Measurements from ENCODE around the gene DNAJC5. TPM values are rescaled to one million over a fixed set of nuclear protein-coding genes. Genes with fewer than 3 reads are reported as not detected.

DNAJC5 gene
- total RNA-seq, 1 donor from 2014 or later = 42.3 TPM

DNA sequence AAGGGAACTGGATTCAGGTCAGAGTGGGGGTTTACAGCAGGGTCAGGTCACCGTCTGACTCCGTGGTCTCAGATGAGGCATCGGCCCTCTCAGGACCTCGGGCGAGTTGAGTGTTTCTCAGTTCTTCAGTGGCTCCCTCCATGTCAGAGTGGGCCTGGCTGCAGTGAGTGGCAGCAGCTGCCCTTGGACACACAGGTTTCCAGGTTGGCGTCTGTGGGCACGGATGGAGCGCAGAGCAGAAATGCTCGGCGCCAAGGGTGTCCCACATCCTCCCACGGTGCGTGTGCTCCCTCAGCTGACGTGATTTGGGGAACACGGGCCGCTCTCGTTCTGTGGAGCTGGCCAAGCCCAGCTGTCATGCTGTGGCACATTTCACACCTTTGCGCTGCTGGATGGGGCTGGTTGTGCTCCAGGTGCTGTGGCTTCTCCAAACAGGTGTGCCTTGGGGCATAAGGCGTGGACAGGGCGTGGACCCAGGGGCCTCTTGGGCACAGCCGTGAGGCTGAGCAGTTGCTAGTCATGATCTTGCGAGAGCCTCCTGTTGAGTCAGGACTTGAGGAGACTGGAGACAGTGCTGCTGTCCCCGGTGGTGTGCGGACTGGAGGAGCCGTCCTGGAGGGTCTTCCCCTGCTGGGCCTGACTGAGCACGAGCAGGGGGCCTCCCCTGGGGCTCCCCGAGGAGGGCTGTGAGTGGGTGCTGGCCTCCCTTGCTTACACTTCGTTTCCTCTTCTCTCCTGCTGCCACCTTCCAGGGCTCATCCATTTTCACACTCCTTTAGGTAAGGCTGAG lies 9.5 kb upstream of the DNAJC5 start:
- H3K36me3 Mint-ChIP-seq (ENCODE audit: low read depth) = peaks cover 37% of the 10 kb centered on the region
- H3K27me3 Mint-ChIP-seq = no peaks in the 10 kb centered on the region
- no peaks in the 10 kb centered on the region for H3K9me3 Mint-ChIP-seq
- H3K4me3 Mint-ChIP-seq = no peak overlapping the region
- no peak for DNase-seq
- intact Hi-C loops (cut with micrococcal nuclease) = no loop called here
- H3K4me1 Mint-ChIP-seq = no peaks in the 10 kb centered on the region
- H3K27ac Mint-ChIP-seq = no peak overlapping the region

DNA sequence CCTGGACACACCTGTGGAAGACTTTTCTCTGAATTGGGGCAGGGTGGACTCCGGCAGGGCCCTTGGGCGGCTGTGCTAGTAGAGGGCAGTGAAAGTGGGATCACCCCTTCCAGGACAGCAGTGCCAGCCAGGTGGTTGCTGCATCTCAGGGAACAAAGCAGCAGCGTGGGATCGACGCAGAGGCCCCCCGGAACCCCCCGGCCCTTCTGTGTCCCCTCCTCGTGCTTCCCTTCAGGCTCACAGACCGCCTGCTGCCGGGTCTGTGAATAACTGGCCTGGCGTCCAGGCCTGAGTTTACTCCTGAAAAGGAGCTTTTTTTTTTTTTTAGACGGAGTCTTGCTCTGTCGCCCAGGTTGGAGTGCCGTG lies 8.9 kb upstream of the DNAJC5 start:
- Mint-ChIP-seq H3K36me3 (ENCODE audit: low read depth) (peaks cover 41% of the 10 kb centered on the region), H3K4me3 (no peak overlapping the region), H3K4me1 (no peaks in the 10 kb centered on the region), H3K9me3 (no peaks in the 10 kb centered on the region), H3K27ac (no peak overlapping the region), H3K27me3 (no peaks in the 10 kb centered on the region)
- DNase-seq = no peak
- intact Hi-C loops (cut with micrococcal nuclease) = no loop called here

GRCh38 chr20:63886921-63887320 lies 8.0 kb upstream of the DNAJC5 start:
- Mint-ChIP-seq H3K36me3 (ENCODE audit: low read depth) (peaks cover 47% of the 10 kb centered on the region), H3K4me1 (no peaks in the 10 kb centered on the region), H3K27me3 (no peaks in the 10 kb centered on the region), H3K27ac (no peak overlapping the region), H3K4me3 (no peak overlapping the region), H3K9me3 (no peaks in the 10 kb centered on the region)
- intact Hi-C loops (cut with micrococcal nuclease) = no loop called here
- no peak for DNase-seq

- intact Hi-C loops (cut with micrococcal nuclease) = no loop called here
- no peaks in the 10 kb centered on the region for H3K9me3 Mint-ChIP-seq
- peaks cover 4% of the 10 kb centered on the region for H3K4me1 Mint-ChIP-seq
- H3K27me3 Mint-ChIP-seq = peaks cover 3% of the 10 kb centered on the region
- DNase-seq = no peak
- no peak overlapping the region for H3K27ac Mint-ChIP-seq
- H3K4me3 Mint-ChIP-seq = no peak overlapping the region
- H3K36me3 Mint-ChIP-seq (ENCODE audit: low read depth) = peaks cover 37% of the 10 kb centered on the region
These were observed 5.4 kb upstream of the DNAJC5 start for GRCh38 chr20:63889241-63890200.

GRCh38 chr20:63890201-63890576 lies 4.7 kb upstream of the DNAJC5 start:
- no peak overlapping the region for H3K27ac Mint-ChIP-seq
- intact Hi-C loops (cut with micrococcal nuclease) = no loop called here
- no peak for DNase-seq
- peaks cover 3% of the 10 kb centered on the region for H3K27me3 Mint-ChIP-seq
- peaks cover 4% of the 10 kb centered on the region for H3K4me1 Mint-ChIP-seq
- peaks cover 31% of the 10 kb centered on the region for H3K36me3 Mint-ChIP-seq (ENCODE audit: low read depth)
- no peak overlapping the region for H3K4me3 Mint-ChIP-seq
- no peaks in the 10 kb centered on the region for H3K9me3 Mint-ChIP-seq

GRCh38 chr20:63890616-63891015 lies 4.3 kb upstream of the DNAJC5 start:
- Mint-ChIP-seq H3K4me1 (peaks cover 4% of the 10 kb centered on the region), H3K27ac (no peak overlapping the region), H3K9me3 (no peaks in the 10 kb centered on the region), H3K27me3 (peaks cover 3% of the 10 kb centered on the region), H3K4me3 (no peak overlapping the region), H3K36me3 (ENCODE audit: low read depth) (peaks cover 31% of the 10 kb centered on the region)
- intact Hi-C loops (cut with micrococcal nuclease) = no loop called here
- DNase-seq = no peak

- Mint-ChIP-seq H3K27ac (no peak overlapping the region), H3K4me1 (peaks cover 11% of the 10 kb centered on the region), H3K36me3 (ENCODE audit: low read depth) (peaks cover 33% of the 10 kb centered on the region), H3K27me3 (peaks cover 3% of the 10 kb centered on the region), H3K9me3 (no peaks in the 10 kb centered on the region), H3K4me3 (no peak overlapping the region)
- DNase-seq = no peak
- intact Hi-C loops (cut with micrococcal nuclease) = no loop called here
These were observed 3.6 kb upstream of the DNAJC5 start for GRCh38 chr20:63891061-63892002.

DNA sequence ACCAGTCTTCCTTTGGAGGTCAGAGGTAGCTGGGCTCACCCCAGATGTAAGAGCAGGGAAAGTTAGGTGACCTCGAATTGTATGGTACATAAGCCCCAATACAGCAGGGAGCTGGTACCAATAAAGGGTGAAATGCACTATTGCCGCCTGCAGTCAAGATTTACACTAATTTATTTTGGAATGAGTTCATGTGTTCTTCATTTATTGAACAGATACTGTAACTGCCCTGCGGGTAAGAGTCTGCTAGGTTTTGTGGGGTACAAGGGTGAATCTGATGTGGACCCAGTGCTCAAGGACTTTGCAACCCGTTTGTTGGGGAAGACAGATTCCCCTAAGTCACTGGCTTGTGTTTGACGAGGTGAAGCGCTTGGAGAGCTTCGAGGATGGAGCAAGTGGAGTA lies 2.5 kb upstream of the DNAJC5 start:
- Mint-ChIP-seq H3K27me3 (peaks cover 3% of the 10 kb centered on the region), H3K27ac (no peak overlapping the region), H3K4me1 (peaks cover 18% of the 10 kb centered on the region), H3K9me3 (no peaks in the 10 kb centered on the region), H3K36me3 (ENCODE audit: low read depth) (peaks cover 33% of the 10 kb centered on the region), H3K4me3 (no peak overlapping the region)
- intact Hi-C loops (cut with micrococcal nuclease) = no loop called here
- no peak for DNase-seq

- intact Hi-C loops (cut with micrococcal nuclease) = loop anchor here (1.0 to 2.0 kb wide), 3 partner anchors 21 to 87 kb away; partner anchors contain the start of genes PRPF6 and TPD52L2
These were observed 948 bp upstream of the DNAJC5 start for GRCh38 chr20:63893999-63894357.

DNA sequence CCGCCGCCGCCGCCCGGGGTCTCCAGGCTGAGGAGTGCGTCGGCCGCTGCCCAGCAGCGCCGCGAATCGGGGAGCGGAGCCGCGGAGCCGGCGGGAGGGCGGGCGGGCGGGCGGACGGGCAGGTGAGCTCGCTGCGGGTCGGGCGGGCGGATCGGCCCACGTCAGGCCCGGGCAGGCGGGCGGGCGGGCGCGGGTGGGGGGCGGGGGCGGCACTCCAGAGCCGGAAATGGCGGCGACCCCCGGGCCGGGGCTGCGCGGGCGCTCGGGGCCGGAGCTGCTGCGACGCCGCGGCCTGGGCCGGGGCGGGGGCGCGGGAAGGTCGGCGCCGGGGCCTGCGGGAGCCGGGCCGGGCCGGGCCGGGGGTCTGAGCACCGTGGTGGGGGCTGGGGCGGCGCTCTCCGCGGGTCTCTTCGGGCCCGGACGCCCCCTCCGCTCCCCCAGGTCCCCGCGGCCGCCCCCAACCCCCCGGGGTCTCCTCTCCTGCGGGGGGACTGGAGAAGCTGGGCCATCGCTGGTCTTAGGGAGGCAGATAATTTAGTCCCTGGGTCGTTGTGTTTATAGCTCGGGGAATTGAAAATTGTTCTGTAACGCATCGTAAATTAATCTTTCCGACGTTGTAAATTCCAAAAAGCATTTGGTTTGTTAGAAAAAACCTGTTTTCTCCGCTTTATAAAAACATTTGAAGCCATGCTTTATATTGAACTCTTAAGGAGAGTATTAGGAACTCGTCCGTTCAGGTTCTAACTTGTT lies 451 bp downstream of the DNAJC5 start:
- H3K9me3 Mint-ChIP-seq = no peaks in the 10 kb centered on the region
- peaks cover 3% of the 10 kb centered on the region for H3K27me3 Mint-ChIP-seq
- peaks cover 35% of the 10 kb centered on the region for H3K4me1 Mint-ChIP-seq
- peak overlapping the region; percentile 94 for H3K27ac Mint-ChIP-seq
- H3K36me3 Mint-ChIP-seq (ENCODE audit: low read depth) = peaks cover 32% of the 10 kb centered on the region
- intact Hi-C loops (cut with micrococcal nuclease) = loop anchor here (2.0 to 5.0 kb wide), 3 partner anchors 31 to 85 kb away; partner anchors contain the start of genes PRPF6, TPD52L2 and UCKL1
- peak overlapping the region; percentile 90 for H3K4me3 Mint-ChIP-seq
- DNase-seq = no peak

More at GRCh38 chr20:63893999-63894357, 948 bp upstream of the DNAJC5 start:
- H3K4me3 Mint-ChIP-seq = peak overlapping the region; percentile 76
- H3K36me3 Mint-ChIP-seq (ENCODE audit: low read depth) = peaks cover 39% of the 10 kb centered on the region
- H3K9me3 Mint-ChIP-seq = no peaks in the 10 kb centered on the region
- H3K4me1 Mint-ChIP-seq = peaks cover 31% of the 10 kb centered on the region
- H3K27ac Mint-ChIP-seq = peak overlapping the region; percentile 87
- H3K27me3 Mint-ChIP-seq = peaks cover 3% of the 10 kb centered on the region
- DNase-seq = no peak

DNA sequence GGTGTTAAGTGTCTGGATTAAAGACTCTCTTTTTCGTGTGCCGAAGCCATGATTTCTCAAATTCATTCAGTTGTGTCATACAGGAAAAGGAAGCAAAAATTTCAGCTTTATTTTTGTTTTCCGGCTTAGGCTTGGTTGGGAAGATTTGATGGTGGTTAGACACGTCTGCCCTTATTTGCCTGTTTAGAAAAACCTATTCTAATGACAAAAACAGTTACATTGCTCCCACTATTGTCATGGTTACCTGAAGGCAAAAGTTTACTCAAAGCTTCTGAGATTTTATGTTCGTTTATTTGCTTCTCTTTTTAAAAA lies 982 bp downstream of the DNAJC5 start:
- intact Hi-C loops (cut with micrococcal nuclease) = loop anchor here (2.0 to 5.0 kb wide), 4 partner anchors 31 to 85 kb away; partner anchors contain the start of genes PRPF6, TPD52L2 and UCKL1
- H3K9me3 Mint-ChIP-seq = no peaks in the 10 kb centered on the region
- H3K4me1 Mint-ChIP-seq = peaks cover 38% of the 10 kb centered on the region
- peaks cover 29% of the 10 kb centered on the region for H3K36me3 Mint-ChIP-seq (ENCODE audit: low read depth)
- H3K4me3 Mint-ChIP-seq = peak overlapping the region; percentile 90
- peak overlapping the region; percentile 94 for H3K27ac Mint-ChIP-seq
- peak; percentile 68 for DNase-seq
- peaks cover 3% of the 10 kb centered on the region for H3K27me3 Mint-ChIP-seq

GRCh38 chr20:63896264-63897105 lies 1.6 kb downstream of the DNAJC5 start:
- H3K36me3 Mint-ChIP-seq (ENCODE audit: low read depth) = peaks cover 25% of the 10 kb centered on the region
- intact Hi-C loops (cut with micrococcal nuclease) = loop anchor here (2.0 to 5.0 kb wide), 2 partner anchors 40 to 61 kb away; partner anchors contain the start of gene UCKL1
- H3K4me1 Mint-ChIP-seq = peaks cover 43% of the 10 kb centered on the region
- H3K27ac Mint-ChIP-seq = peak overlapping the region; percentile 94
- peak; percentile 79 for DNase-seq
- peaks cover 3% of the 10 kb centered on the region for H3K27me3 Mint-ChIP-seq
- H3K9me3 Mint-ChIP-seq = no peaks in the 10 kb centered on the region
- H3K4me3 Mint-ChIP-seq = peak overlapping the region; percentile 90

Data from activated CD4-positive, alpha-beta T cell treated with anti-CD3 and anti-CD28 coated beads, Interleukin-2, amount 10 ng/mL, durations not matched to agents 24 days and 14 days (primary cell).